GM23248 (cell line): Measurements from ENCODE around the gene CHMP4A. TPM values are rescaled to one million over a fixed set of nuclear protein-coding genes. Genes with fewer than 3 reads are reported as not detected.

Source experiments
- DNase-seq: peaks from one replicate; pipeline ENCODE4 v3.0.0-alpha.2; 2015
- H2AFZ ChIP-seq: fragments of 200-600 bp; sonication (generic); 2 replicates; pipeline ENCODE4 v1.6.1; 2016; ENCODE audit warnings: antibody characterized with exemption
- H3F3A ChIP-seq: fragments of 200-600 bp; sonication (generic); 2 replicates; pipeline ENCODE4 v1.6.1; 2016; ENCODE audit warnings: mild to moderate bottlenecking, antibody characterized with exemption, mixed run types; ENCODE audit not compliant: insufficient read depth
- H3K27ac ChIP-seq: fragments of 200-600 bp; sonication (generic); 2 replicates; pipeline ENCODE4 v1.5.1; 2016; ENCODE audit warnings: mild to moderate bottlenecking
- H3K27me3 ChIP-seq: fragments of 200-600 bp; sonication (generic); replicated peaks from 2 replicates; pipeline ENCODE4 v1.6.1; 2016; ENCODE audit warnings: mild to moderate bottlenecking; ENCODE audit not compliant: insufficient read depth
- H3K36me3 ChIP-seq: fragments of 200-600 bp; sonication (generic); 2 replicates; pipeline ENCODE4 v1.6.1; 2016; ENCODE audit warnings: low read depth, mild to moderate bottlenecking
- H3K4me1 ChIP-seq: fragments of 200-600 bp; sonication (generic); 2 replicates; pipeline ENCODE4 v1.6.1; 2016; ENCODE audit warnings: mild to moderate bottlenecking; ENCODE audit not compliant: insufficient read depth
- H3K4me2 ChIP-seq: fragments of 200-600 bp; sonication (generic); one replicate; pipeline ENCODE4 v1.6.1; 2016; ENCODE audit warnings: mild to moderate bottlenecking; ENCODE audit not compliant: unreplicated experiment
- H3K4me3 ChIP-seq: fragments of 200-600 bp; sonication (generic); 2 replicates; pipeline ENCODE4 v1.5.1; 2016; ENCODE audit warnings: mild to moderate bottlenecking
- H3K79me2 ChIP-seq: fragments of 200-600 bp; sonication (generic); 2 replicates; pipeline ENCODE4 v1.6.1; 2016; ENCODE audit warnings: mild to moderate bottlenecking; ENCODE audit not compliant: insufficient read depth
- H3K9ac ChIP-seq: fragments of 200-600 bp; sonication (generic); 2 replicates; pipeline ENCODE4 v1.6.1; 2016; ENCODE audit warnings: mild to moderate bottlenecking
- H3K9me2 ChIP-seq: fragments of 200-600 bp; sonication (generic); 2 replicates; pipeline ENCODE4 v1.6.1; 2016; ENCODE audit warnings: mixed run types, mild to moderate bottlenecking, moderate library complexity; ENCODE audit not compliant: insufficient read depth
- H3K9me3 ChIP-seq: fragments of 200-600 bp; sonication (generic); one replicate; pipeline ENCODE4 v1.6.1; 2017; ENCODE audit warnings: low read depth
- H4K20me1 ChIP-seq: fragments of 200-600 bp; sonication (generic); 2 replicates; pipeline ENCODE4 v1.6.0; 2016; ENCODE audit not compliant: insufficient read depth
- EZH2 ChIP-seq: fragments of 200-600 bp; sonication (generic); IDR thresholded peaks from 2 replicates; pipeline ENCODE4 v1.6.1; 2018; ENCODE audit warnings: antibody characterized with exemption, mild to moderate bottlenecking; ENCODE audit not compliant: insufficient read depth, poor library complexity, severe bottlenecking
- EZH2phosphoT487 ChIP-seq: fragments of 200-600 bp; sonication (generic); IDR thresholded peaks from 2 replicates; pipeline ENCODE4 v1.6.1; 2018; ENCODE audit warnings: antibody characterized with exemption, moderate library complexity, mild to moderate bottlenecking, low read depth; ENCODE audit not compliant: insufficient read depth
- WGBS, 2 experiments: methylation state at CpG; one replicate each; pipeline ENCODE4 v1.1.6; 2015 to 2017; ENCODE audit warnings: low lambda C conversion rate in 2 of 2, low coverage in 1 of 2; ENCODE audit errors: missing lambda C conversion rate in 2 of 2; 5-methylcytosine and 5-hydroxymethylcytosine counted together
- in situ Hi-C: fragments of 300-500 bp; cut with MboI; formaldehyde crosslinking; loops from 2 replicates; pipeline ENCODE4 v1.15.0; 2020
- polyA plus RNA-seq: library from polyadenylated mRNA; unstranded; fragments of >200 nt; fragmentation: Nextera tagmentation; extraction: Ambion mirVana; gene quantifications from 2 replicates; pipeline ENCODE4 v1.2.1, GENCODE V29; 2016
- small RNA-seq: library from RNA; depleted of rRNA; stranded (forward); fragments of <200 nt; gene quantifications from one replicate; pipeline ENCODE3, GENCODE V24; 2014; ENCODE audit warnings: low read depth, low replicate concordance
- total RNA-seq: library from RNA; depleted of rRNA; stranded (reverse); fragments of >200 nt; shearing (Covaris generic); gene quantifications from 2 replicates; pipeline ENCODE4 v1.2.3, GENCODE V29; 2014; rRNA removed

The CHMP4A gene
- total and polyA plus RNA-seq, 2 experiments from 2014 or later, result 32.1 to 81.6 TPM

DNA sequence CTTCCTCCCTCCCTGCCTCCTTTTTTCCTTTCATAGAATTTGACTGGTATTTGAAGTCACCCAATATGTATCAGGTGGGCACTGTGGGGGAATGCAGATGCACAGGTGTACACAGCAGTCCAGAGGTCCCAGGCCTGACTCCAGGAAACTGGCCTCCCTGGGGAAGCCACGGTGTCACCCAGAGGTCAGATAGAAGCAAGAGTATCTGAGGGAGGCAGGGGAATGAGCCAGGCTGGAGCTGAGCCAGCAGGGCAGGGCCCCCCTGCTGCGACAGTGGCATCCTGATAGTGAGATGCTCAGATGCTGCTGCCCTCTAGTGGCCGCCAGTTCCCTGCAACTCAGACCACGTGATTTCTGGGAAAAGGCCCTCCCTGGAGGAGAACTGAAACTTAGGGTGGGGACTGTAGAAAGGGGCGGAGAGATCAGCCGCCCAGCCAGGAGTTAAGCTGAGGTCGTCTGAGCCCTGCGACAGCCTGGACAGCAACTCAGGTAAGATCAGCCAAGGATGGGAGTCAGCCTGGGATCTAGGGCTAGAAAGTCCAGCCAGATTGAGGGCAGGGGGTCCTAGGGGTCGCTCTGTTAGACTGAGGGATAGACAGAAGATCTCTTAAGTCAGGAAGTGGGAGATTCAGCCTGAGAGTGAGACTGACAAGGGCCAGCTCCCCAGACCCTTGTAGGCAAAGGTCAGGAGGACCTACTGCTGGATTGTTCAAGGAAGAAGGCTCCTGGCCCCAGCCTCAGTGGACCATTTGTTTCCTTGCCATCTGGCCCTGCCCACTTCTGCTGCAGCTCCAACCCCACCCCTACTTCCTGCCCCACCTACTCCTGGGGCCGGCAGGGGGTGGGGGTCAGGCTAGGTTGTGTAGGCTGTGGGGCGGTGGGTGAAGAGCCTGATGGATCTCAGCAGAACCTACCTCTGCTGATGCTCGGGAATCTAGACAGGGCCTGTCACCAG, 52.2 kb downstream of the CHMP4A start, which contains the start of gene IRF9:
Gene IRF9 (plus strand): TSS at position 416 of the 955 bp plus-strand sequence. CDS start 880 bp downstream, outside the sequence.
- in situ Hi-C loops, result no loop called here
- no peaks in the 10 kb centered on the region for H3K9me2 ChIP-seq
- 1 to 5% methylated on average over 12 of the region's 12 CpGs for WGBS, 2 experiments

DNA sequence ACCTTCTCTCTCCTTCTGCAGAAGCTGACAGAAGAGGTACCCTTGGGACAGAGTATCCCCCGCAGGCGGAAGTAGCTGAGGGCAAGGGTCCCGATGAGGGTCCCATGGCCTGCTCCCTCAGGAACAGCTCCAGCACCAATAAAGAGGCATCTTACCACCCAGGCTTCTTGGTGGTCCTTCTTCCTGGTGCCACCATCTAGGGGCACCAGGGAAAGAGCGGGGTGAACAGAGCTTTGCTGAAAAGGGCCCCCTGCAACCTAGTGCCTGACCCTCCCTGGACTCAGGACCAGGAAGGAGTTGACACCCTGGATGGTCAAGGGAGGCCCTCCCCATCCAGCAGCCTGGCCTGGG, 52.8 kb downstream of the CHMP4A start:
- WGBS, 2 experiments, result 97 to 100% methylated on average over 4 of the region's 4 CpGs
- peaks cover 35% of the 10 kb centered on the region; the same call in 1 of the 2 replicates for H3K36me3 ChIP-seq

More for the DNA sequence above, 52.2 kb downstream of the CHMP4A start, which contains the start of gene IRF9:
- Histone ChIP-seq H3K27me3 (no peaks in the 10 kb centered on the region), H3K4me3 (peak within 1 kb of the TSS; percentile 92), H3K9ac (peak within 1 kb of the TSS; percentile 88), H4K20me1 (no peaks in the 10 kb centered on the region), H3K36me3 (peaks cover 30% of the 10 kb centered on the region), H3K4me2 (peak within 1 kb of the TSS; percentile 94), H3K79me2 (peaks cover 30% of the 10 kb centered on the region), H3K9me3 (no peaks in the 10 kb centered on the region), H3F3A (peaks cover 30% of the 10 kb centered on the region; the same call in 1 of the 2 replicates), H3K4me1 (peaks cover 5% of the 10 kb centered on the region), H2AFZ (peak within 1 kb of the TSS; percentile 53; the same call in 1 of the 2 replicates), H3K27ac (peak within 1 kb of the TSS; percentile 67)
- peak; percentile 92 for DNase-seq
- TF ChIP-seq EZH2, result no peak
- no peak for TF ChIP-seq EZH2phosphoT487

DNA sequence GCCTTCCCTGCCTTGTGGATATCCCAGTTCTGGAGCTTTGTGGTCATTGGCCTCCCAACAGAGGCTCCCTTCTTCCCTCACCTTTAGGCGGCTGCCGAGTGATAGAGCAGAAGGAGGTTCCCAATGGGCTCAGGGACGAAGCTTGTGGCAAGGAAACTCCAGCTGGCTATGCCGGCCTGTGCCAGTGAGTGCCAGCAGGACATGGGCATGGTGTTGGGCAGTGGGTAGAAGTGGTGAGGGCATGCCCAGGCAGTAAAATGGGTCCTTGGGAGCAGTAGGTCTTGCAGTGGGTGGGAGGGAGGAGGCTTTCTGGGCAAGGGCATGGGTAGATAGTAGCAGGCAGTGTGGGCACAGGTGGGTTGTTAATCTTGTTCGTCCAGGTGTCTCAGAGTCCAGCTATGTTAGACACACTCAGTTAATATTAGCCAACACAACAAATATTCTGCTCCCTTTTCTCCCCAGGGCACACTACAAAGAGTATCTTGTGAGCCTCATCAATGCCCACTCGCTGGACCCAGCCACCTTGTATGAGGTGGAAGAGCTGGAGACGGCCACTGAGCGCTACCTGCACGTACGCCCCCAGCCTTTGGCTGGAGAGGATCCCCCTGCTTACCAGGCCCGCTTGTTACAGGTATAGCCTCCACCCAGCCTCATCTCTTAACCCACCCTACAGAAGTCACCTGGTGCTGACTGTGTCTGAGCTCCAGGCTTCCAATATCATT, 53.4 kb downstream of the CHMP4A start:
- Histone ChIP-seq H3K4me3 (no peak overlapping the region), H4K20me1 (no peaks in the 10 kb centered on the region), H3K27me3 (no peaks in the 10 kb centered on the region), H3K27ac (no peak overlapping the region), H3K4me1 (peaks cover 5% of the 10 kb centered on the region), H3K79me2 (peaks cover 30% of the 10 kb centered on the region), H3K4me2 (no peak overlapping the region), H2AFZ (no peak overlapping the region), H3K9ac (no peak overlapping the region), H3K9me2 (no peaks in the 10 kb centered on the region), H3K9me3 (no peaks in the 10 kb centered on the region), H3F3A (peaks cover 30% of the 10 kb centered on the region; the same call in 1 of the 2 replicates), H3K36me3 (peaks cover 36% of the 10 kb centered on the region)
- no peak for DNase-seq
- 91% methylated on average over 11 of the region's 11 CpGs for WGBS, 2 experiments
- in situ Hi-C loops, result no loop called here
- TF ChIP-seq EZH2 (no peak), EZH2phosphoT487 (no peak)

More for the DNA sequence above, 52.8 kb downstream of the CHMP4A start:
- H2AFZ ChIP-seq, result no peak overlapping the region
- DNase-seq, result no peak
- H3K27ac ChIP-seq, result no peak overlapping the region
- no peaks in the 10 kb centered on the region for H3K9me2 ChIP-seq
- in situ Hi-C loops, result no loop called here
- peaks cover 5% of the 10 kb centered on the region for H3K4me1 ChIP-seq
- no peaks in the 10 kb centered on the region for H4K20me1 ChIP-seq
- no peak overlapping the region for H3K4me3 ChIP-seq
- no peak for TF ChIP-seq EZH2phosphoT487
- TF ChIP-seq EZH2, result no peak
- no peaks in the 10 kb centered on the region for H3K9me3 ChIP-seq
- peaks cover 30% of the 10 kb centered on the region; the same call in 1 of the 2 replicates for H3F3A ChIP-seq
- H3K27me3 ChIP-seq, result no peaks in the 10 kb centered on the region
- no peak overlapping the region; the same call in 1 of the 2 replicates for H3K9ac ChIP-seq
- peaks cover 30% of the 10 kb centered on the region for H3K79me2 ChIP-seq
- no peak overlapping the region for H3K4me2 ChIP-seq

Small RNAs within 50 kb of the gene (small RNA-seq; reads per million reads assigned to genes)
- gene AL136295.4 (not detected), gene CHMP4A (not detected), gene IPO4 (not detected), gene IRF9 (not detected), gene MDP1 (not detected)

Other genes with a start within 250 kb of the CHMP4A start
Only the 30 nearest of the 34 such genes appear.
- gene CARMIL3, start 161.5 kb downstream of the CHMP4A start, total RNA-seq, result under 0.01 TPM in 1 of 2 replicates, not detected in the other
- gene CARMIL3, start 161.5 kb downstream of the CHMP4A start, polyA plus RNA-seq, result not detected in 2 replicates
- not detected in 2 replicates for gene CPNE6, start 141.9 kb downstream of the CHMP4A start, total RNA-seq
- gene CPNE6, start 141.9 kb downstream of the CHMP4A start, polyA plus RNA-seq, result not detected in 2 replicates
- 70.3 and 84.3 TPM in 2 replicates for gene PCK2, start 119.2 kb downstream of the CHMP4A start, total RNA-seq
- gene PCK2, start 119.2 kb downstream of the CHMP4A start, polyA plus RNA-seq, result 148 and 153 TPM in 2 replicates
- 59.8 and 59.9 TPM in 2 replicates for gene DCAF11, start 98.7 kb downstream of the CHMP4A start, total RNA-seq
- 29.1 and 33.6 TPM in 2 replicates for gene DCAF11, start 98.7 kb downstream of the CHMP4A start, polyA plus RNA-seq
- 0.86 TPM in 1 of 2 replicates, not detected in the other for gene NRL, start 98.5 kb downstream of the CHMP4A start, total RNA-seq
- gene NRL, start 98.5 kb downstream of the CHMP4A start, polyA plus RNA-seq, result 0.48 and 0.56 TPM in 2 replicates
- gene FITM1, start 82.8 kb downstream of the CHMP4A start, total RNA-seq, result not detected in 2 replicates
- not detected in 2 replicates for gene FITM1, start 82.8 kb downstream of the CHMP4A start, polyA plus RNA-seq
- 58.9 and 67.7 TPM in 2 replicates for gene PSME1, start 77.3 kb downstream of the CHMP4A start, total RNA-seq
- gene PSME1, start 77.3 kb downstream of the CHMP4A start, polyA plus RNA-seq, result 144 and 147 TPM in 2 replicates
- gene EMC9, start 71.9 kb downstream of the CHMP4A start, total RNA-seq, result 17.1 and 22.9 TPM in 2 replicates
- 27.4 and 28.7 TPM in 2 replicates for gene EMC9, start 71.9 kb downstream of the CHMP4A start, polyA plus RNA-seq
- 38.3 and 41.4 TPM in 2 replicates for gene PSME2, start 66.9 kb downstream of the CHMP4A start, total RNA-seq
- gene PSME2, start 66.9 kb downstream of the CHMP4A start, polyA plus RNA-seq, result 158 and 164 TPM in 2 replicates
- 40.3 and 50.0 TPM in 2 replicates for gene RNF31, start 66.0 kb downstream of the CHMP4A start, total RNA-seq
- gene RNF31, start 66.0 kb downstream of the CHMP4A start, polyA plus RNA-seq, result 29.4 and 36.7 TPM in 2 replicates
- gene IRF9, start 52.2 kb downstream of the CHMP4A start, total RNA-seq, result 56.7 and 58.7 TPM in 2 replicates
- gene IRF9, start 52.2 kb downstream of the CHMP4A start, polyA plus RNA-seq, result 80.0 and 87.1 TPM in 2 replicates
- 1.4 and 3.5 TPM in 2 replicates for gene REC8, start 41.4 kb downstream of the CHMP4A start, total RNA-seq
- 1.2 and 2.4 TPM in 2 replicates for gene REC8, start 41.4 kb downstream of the CHMP4A start, polyA plus RNA-seq
- 55.3 and 58.3 TPM in 2 replicates for gene IPO4, start 24.7 kb downstream of the CHMP4A start, total RNA-seq
- 24.8 and 33.6 TPM in 2 replicates for gene IPO4, start 24.7 kb downstream of the CHMP4A start, polyA plus RNA-seq
- gene TM9SF1, start 18.0 kb downstream of the CHMP4A start, total RNA-seq, result 102 and 163 TPM in 2 replicates
- 91.5 and 93.8 TPM in 2 replicates for gene TM9SF1, start 18.0 kb downstream of the CHMP4A start, polyA plus RNA-seq
- not detected in 2 replicates for gene TSSK4, start 7.8 kb downstream of the CHMP4A start, total RNA-seq
- 0.23 and 0.55 TPM in 2 replicates for gene TSSK4, start 7.8 kb downstream of the CHMP4A start, polyA plus RNA-seq
- gene MDP1, start 2.6 kb upstream of the CHMP4A start, total RNA-seq, result 8.2 and 19.2 TPM in 2 replicates
- 20.0 and 23.3 TPM in 2 replicates for gene MDP1, start 2.6 kb upstream of the CHMP4A start, polyA plus RNA-seq
- gene NEDD8, start 18.9 kb upstream of the CHMP4A start, total RNA-seq, result 138 and 161 TPM in 2 replicates
- gene NEDD8, start 18.9 kb upstream of the CHMP4A start, polyA plus RNA-seq, result 326 and 342 TPM in 2 replicates
- gene GMPR2, start 19.4 kb upstream of the CHMP4A start, total RNA-seq, result 70.9 and 98.0 TPM in 2 replicates
- 55.0 and 58.9 TPM in 2 replicates for gene GMPR2, start 19.4 kb upstream of the CHMP4A start, polyA plus RNA-seq
- gene TINF2, start 29.1 kb upstream of the CHMP4A start, total RNA-seq, result 32.5 and 41.2 TPM in 2 replicates
- 43.6 and 52.4 TPM in 2 replicates for gene TINF2, start 29.1 kb upstream of the CHMP4A start, polyA plus RNA-seq
- 0.25 and 1.3 TPM in 2 replicates for gene TGM1, start 49.7 kb upstream of the CHMP4A start, total RNA-seq
- gene TGM1, start 49.7 kb upstream of the CHMP4A start, polyA plus RNA-seq, result 0.34 TPM in 1 of 2 replicates, not detected in the other
- 18.0 and 34.9 TPM in 2 replicates for gene RABGGTA, start 58.1 kb upstream of the CHMP4A start, total RNA-seq
- gene RABGGTA, start 58.1 kb upstream of the CHMP4A start, polyA plus RNA-seq, result 29.3 and 30.5 TPM in 2 replicates
- gene DHRS1, start 86.3 kb upstream of the CHMP4A start, total RNA-seq, result 12.8 and 32.1 TPM in 2 replicates
- gene DHRS1, start 86.3 kb upstream of the CHMP4A start, polyA plus RNA-seq, result 31.0 and 34.7 TPM in 2 replicates
- gene NOP9, start 86.4 kb upstream of the CHMP4A start, total RNA-seq, result 19.3 and 23.7 TPM in 2 replicates
- gene NOP9, start 86.4 kb upstream of the CHMP4A start, polyA plus RNA-seq, result 2.5 and 2.6 TPM in 2 replicates
- 0.51 and 2.1 TPM in 2 replicates for gene CIDEB, start 94.5 kb upstream of the CHMP4A start, total RNA-seq
- 1.2 TPM in 2 replicates for gene CIDEB, start 94.5 kb upstream of the CHMP4A start, polyA plus RNA-seq
- gene LTB4R2, start 96.7 kb upstream of the CHMP4A start, total RNA-seq, result 3.5 and 6.8 TPM in 2 replicates
- 0.30 and 0.45 TPM in 2 replicates for gene LTB4R2, start 96.7 kb upstream of the CHMP4A start, polyA plus RNA-seq
- gene LTB4R, start 98.0 kb upstream of the CHMP4A start, total RNA-seq, result 1.4 and 2.4 TPM in 2 replicates
- 0.41 and 1.1 TPM in 2 replicates for gene LTB4R, start 98.0 kb upstream of the CHMP4A start, polyA plus RNA-seq
- 0.22 and 0.38 TPM in 2 replicates for gene ADCY4, start 121.6 kb upstream of the CHMP4A start, total RNA-seq
- 0.20 and 0.38 TPM in 2 replicates for gene ADCY4, start 121.6 kb upstream of the CHMP4A start, polyA plus RNA-seq
- 2.2 and 5.3 TPM in 2 replicates for gene RIPK3, start 126.5 kb upstream of the CHMP4A start, total RNA-seq
- 5.1 and 5.3 TPM in 2 replicates for gene RIPK3, start 126.5 kb upstream of the CHMP4A start, polyA plus RNA-seq
- gene NFATC4, start 154.7 kb upstream of the CHMP4A start, total RNA-seq, result 96.9 and 113 TPM in 2 replicates
- gene NFATC4, start 154.7 kb upstream of the CHMP4A start, polyA plus RNA-seq, result 75.6 and 84.8 TPM in 2 replicates
- gene NYNRIN, start 185.5 kb upstream of the CHMP4A start, total RNA-seq, result 3.7 and 4.4 TPM in 2 replicates
- 2.2 and 2.5 TPM in 2 replicates for gene NYNRIN, start 185.5 kb upstream of the CHMP4A start, polyA plus RNA-seq